ENCODE data around the gene SNX3.

Gene SNX3

DNA sequence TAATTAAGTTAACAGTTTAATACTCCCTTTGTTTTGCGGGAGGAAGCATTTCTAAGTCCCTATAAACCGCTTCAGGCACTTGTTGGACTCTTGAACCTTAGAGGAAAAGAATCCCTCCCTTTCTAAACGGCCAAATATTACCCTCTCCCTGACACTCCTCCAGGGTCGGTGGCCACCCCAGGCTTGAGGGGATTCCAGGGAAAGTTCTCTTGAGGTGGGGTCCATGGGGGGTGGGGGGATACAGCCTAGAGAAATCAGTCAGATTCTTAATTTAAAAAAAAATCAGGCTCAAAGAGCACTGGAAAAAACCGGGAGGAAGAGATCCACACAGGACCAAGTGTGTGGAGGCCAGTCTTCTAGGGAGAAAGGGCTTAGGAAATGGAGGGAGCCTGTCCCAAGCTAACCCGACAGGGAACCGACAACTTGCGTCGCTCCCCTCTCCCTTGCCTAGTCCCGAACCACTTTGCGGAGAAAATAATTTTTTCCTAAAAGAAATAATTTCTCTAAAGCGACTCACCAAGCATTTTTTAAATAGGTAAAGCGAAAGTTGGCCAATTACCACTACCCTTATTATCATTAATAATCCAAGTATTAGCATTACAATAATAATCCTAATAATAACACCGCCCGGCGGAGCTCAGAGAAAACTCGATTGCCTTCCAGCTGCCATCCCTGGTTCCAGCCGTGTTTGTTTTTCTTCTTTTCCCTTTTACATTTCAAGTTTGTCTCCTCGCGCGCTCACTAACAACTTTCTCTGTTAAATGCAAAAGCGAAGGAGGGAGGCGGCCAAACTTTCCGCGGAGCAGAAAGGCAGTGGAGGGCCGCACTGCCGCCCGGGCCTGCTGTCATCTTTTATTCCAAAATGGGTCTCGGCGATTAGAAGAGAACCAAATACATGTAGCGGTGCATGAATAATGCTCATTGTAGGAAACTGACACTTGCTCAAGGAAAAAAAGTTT is 90.2 kb downstream of the SNX3 start:
- DNase-seq (ENCODE audit: low read depth, low spot score), result peak; percentile 22

DNA sequence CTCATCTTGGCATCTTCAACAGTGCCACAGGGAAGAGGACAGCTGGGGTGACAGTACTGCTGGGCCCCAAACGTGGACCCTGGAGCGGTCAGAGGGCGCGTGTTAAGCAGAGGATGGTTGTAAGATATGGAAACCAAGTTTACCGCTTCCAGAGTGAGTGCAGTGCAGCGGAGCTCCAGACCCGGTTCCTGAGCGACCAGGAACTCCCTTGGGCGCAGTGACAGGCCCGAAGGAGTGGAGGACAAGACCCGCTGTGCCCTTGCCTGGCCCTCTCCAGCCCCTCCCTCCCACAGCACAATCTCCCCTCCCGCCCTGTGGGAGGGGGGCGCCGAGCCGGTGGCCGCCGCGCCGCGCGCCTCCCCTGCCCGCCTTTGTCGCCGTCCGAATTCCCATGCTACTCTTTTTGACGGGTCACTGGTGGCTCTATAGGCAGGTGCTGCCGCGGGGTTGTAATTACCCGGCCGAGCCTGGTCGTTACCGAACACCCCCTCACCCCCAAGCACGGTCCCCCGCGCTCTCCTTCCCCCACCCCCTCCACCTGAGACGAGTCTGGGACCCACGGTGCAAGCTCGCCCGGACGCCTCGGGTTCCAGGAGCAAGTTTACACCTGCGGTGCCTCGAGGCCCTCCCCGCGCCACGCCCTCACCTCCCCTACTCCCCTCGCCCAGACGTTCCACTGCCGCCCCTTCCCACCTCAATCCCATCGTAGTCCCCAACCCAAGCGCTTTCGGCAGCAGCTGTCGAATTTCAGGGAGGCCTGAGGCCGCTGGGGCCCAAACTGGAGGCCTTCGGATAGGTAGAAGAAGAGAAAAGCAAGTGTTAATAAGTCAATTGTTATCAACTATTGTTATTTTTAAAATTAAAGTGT is 91.1 kb downstream of the SNX3 start:
- peak; percentile 18 for DNase-seq (ENCODE audit: low read depth, low spot score)

- DNase-seq (ENCODE audit: low read depth, low spot score), result peak; percentile 84
Observed at GRCh38 chr6:108168501-108169463, 92.1 kb downstream of the SNX3 start.

DNA sequence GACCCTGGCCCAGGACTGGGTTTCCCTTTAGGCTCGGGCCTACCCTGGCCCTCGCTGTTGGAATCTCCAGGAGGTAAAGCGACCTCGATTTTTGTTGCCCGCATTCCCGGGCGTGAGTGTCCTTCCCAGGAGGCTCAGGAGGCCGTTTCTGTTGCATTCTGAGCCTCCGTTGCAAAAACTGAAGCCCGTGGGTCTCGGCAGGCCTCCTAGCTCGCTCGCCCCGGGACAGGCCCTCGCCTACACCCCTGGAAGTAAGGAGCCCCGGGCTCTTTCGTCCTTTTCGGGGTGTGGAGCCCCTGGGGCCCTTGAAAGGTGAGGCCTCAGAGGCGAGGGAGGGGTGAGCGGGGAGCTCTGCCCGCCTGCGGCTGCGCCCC is 92.8 kb downstream of the SNX3 start:
- DNase-seq (ENCODE audit: low read depth, low spot score), result peak; percentile 44

- peak; percentile 73 for DNase-seq (ENCODE audit: low read depth, low spot score)
Observed at GRCh38 chr6:108167449-108168089, 93.3 kb downstream of the SNX3 start.

GRCh38 chr6:108166664-108167448 is 94.0 kb downstream of the SNX3 start:
- DNase-seq (ENCODE audit: low read depth, low spot score), result peak; percentile 53

- peak; percentile 44 for DNase-seq (ENCODE audit: low read depth, low spot score)
Observed at GRCh38 chr6:108165714-108166663, 94.9 kb downstream of the SNX3 start, which contains the start of gene NR2E1. Gene NR2E1, plus strand, starts transcription at chr6:108166022. Its CDS starts 744 bp downstream, at chr6:108166766.

GRCh38 chr6:108164815-108165706 is 95.8 kb downstream of the SNX3 start:
- peak; percentile 54 for DNase-seq (ENCODE audit: low read depth, low spot score)

DNA sequence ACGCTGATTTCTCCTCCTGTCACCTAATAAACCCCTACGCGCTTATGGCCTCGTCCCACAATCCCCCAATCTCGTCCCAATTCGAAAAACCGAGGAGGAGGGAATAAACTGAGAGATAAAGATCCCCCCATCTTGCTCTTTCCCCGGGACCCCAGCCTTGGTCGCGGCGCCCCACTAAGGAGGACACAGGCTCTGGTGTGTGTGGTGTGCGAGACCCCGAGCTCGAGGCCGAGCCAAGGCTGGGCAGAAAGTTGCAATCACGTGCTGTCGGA is 96.4 kb downstream of the SNX3 start:
- no peak for DNase-seq (ENCODE audit: low read depth, low spot score)

GRCh38 chr6:108163644-108164542 is 96.9 kb downstream of the SNX3 start:
- DNase-seq (ENCODE audit: low read depth, low spot score), result peak; percentile 27

- peak; percentile 16 for DNase-seq (ENCODE audit: low read depth, low spot score)
Observed at GRCh38 chr6:108163267-108163643, 97.6 kb downstream of the SNX3 start.

- DNase-seq (ENCODE audit: low read depth, low spot score), result no peak
Observed at GRCh38 chr6:108161724-108162282, 99.0 kb downstream of the SNX3 start.
